HFFc6 (cell line): ENCODE data around the gene PPP1R1A. TPM values are rescaled to one million over a fixed set of nuclear protein-coding genes. Genes with fewer than 3 reads are reported as not detected.

ENCODE experiments used
- DNase-seq: peaks from one replicate; pipeline ENCODE4 v3.0.0-alpha.2; 2018
- H3K27ac Mint-ChIP-seq: 2 replicates; pipeline ENCODE4 v1.8.0; 2020; ENCODE audit warnings: mild to moderate bottlenecking, mixed read lengths
- H3K27me3 Mint-ChIP-seq: 2 replicates; pipeline ENCODE4 v1.8.0; 2021; ENCODE audit warnings: mild to moderate bottlenecking, moderate library complexity, mixed read lengths; ENCODE audit not compliant: insufficient read depth
- H3K36me3 Mint-ChIP-seq: 2 replicates; pipeline ENCODE4 v1.8.0; 2021; ENCODE audit warnings: low read depth, mixed read lengths
- H3K4me1 Mint-ChIP-seq: 2 replicates; pipeline ENCODE4 v1.8.0; 2020; ENCODE audit warnings: low read depth, mixed read lengths
- H3K4me3 Mint-ChIP-seq: 2 replicates; pipeline ENCODE4 v1.8.0; 2020; ENCODE audit warnings: mild to moderate bottlenecking, moderate library complexity, mixed read lengths
- H3K9me3 Mint-ChIP-seq: 2 replicates; pipeline ENCODE4 v1.8.0; 2020; ENCODE audit warnings: mild to moderate bottlenecking, mixed read lengths
- total RNA-seq, 6 experiments: library from RNA; stranded (reverse); fragmentation: NEBNext Ultra II Directional; extraction: Animal tissue kit (Norgen Biotek cat#: 25700); gene quantifications; 2 replicates in 1 of 6; 3 replicates in 5 of 6; pipeline ENCODE4 v1.2.3, GENCODE V29; 2021
- TF ChIP-seq, protein P1 (sequence below): fragments of 200-600 bp; sonication (generic); IDR thresholded peaks from 2 replicates; pipeline ENCODE4 v1.5.0; 2021; ENCODE audit warnings: antibody characterized with exemption, mild to moderate bottlenecking

PPP1R1A gene
- total RNA-seq, 6 experiments from 2014 or later: not detected

DNA sequence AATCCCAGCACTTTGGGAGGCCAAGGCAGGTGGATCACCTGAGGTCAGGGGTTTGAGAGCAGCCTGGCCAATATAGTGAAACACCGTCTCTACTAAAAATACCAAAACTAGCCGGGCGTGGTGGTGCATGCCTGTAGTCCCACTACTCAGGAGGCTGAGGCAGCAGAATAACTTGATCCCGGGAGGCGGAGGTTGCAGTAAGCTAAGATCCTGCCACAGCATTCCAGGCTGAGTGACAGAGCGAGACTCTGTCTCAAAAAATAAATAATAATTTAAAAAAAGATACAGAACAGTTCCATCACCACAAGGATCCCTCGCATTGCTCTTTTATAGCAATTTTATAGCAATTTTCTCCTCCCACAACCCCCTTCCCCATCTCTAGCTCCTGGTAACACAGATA is 43.7 kb downstream of the PPP1R1A start:
- TF ChIP-seq, protein P1, sequence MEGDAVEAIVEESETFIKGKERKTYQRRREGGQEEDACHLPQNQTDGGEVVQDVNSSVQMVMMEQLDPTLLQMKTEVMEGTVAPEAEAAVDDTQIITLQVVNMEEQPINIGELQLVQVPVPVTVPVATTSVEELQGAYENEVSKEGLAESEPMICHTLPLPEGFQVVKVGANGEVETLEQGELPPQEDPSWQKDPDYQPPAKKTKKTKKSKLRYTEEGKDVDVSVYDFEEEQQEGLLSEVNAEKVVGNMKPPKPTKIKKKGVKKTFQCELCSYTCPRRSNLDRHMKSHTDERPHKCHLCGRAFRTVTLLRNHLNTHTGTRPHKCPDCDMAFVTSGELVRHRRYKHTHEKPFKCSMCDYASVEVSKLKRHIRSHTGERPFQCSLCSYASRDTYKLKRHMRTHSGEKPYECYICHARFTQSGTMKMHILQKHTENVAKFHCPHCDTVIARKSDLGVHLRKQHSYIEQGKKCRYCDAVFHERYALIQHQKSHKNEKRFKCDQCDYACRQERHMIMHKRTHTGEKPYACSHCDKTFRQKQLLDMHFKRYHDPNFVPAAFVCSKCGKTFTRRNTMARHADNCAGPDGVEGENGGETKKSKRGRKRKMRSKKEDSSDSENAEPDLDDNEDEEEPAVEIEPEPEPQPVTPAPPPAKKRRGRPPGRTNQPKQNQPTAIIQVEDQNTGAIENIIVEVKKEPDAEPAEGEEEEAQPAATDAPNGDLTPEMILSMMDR: no peak
- no peaks in the 10 kb centered on the region for H3K36me3 Mint-ChIP-seq
- H3K9me3 Mint-ChIP-seq: no peaks in the 10 kb centered on the region
- 0 out of 2 replicates have a peak, but pooled peaks cover 5% of the 10 kb centered on the region for H3K4me1 Mint-ChIP-seq
- H3K27ac Mint-ChIP-seq: no peak overlapping the region
- no peak overlapping the region for H3K4me3 Mint-ChIP-seq
- DNase-seq: no peak
- H3K27me3 Mint-ChIP-seq: peaks cover 51% of the 10 kb centered on the region

DNA sequence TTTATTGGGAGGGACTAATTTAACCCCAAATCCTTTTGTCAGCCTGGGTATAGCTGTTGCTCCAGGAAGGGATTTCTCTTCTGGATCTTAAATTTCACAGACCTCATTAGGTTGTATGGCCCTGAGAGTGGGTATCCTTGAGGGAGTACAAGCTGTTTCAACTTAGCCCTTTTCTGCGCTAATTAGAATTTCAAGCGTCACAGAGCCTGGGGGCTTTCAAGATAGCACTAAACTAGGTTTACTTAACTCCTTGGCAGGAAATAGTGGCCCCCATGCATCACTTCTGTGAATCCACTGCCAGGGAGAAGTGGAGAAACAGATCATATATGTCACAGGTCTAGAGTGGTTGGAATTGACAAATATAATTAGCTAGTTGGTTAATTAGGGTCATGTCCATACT is 44.9 kb downstream of the PPP1R1A start:
- TF ChIP-seq, protein P1: no peak
- H3K27me3 Mint-ChIP-seq: peaks cover 54% of the 10 kb centered on the region
- H3K27ac Mint-ChIP-seq: no peak overlapping the region
- no peaks in the 10 kb centered on the region for H3K4me1 Mint-ChIP-seq
- H3K36me3 Mint-ChIP-seq: no peaks in the 10 kb centered on the region
- no peak overlapping the region for H3K4me3 Mint-ChIP-seq
- no peaks in the 10 kb centered on the region for H3K9me3 Mint-ChIP-seq
- no peak for DNase-seq

DNA sequence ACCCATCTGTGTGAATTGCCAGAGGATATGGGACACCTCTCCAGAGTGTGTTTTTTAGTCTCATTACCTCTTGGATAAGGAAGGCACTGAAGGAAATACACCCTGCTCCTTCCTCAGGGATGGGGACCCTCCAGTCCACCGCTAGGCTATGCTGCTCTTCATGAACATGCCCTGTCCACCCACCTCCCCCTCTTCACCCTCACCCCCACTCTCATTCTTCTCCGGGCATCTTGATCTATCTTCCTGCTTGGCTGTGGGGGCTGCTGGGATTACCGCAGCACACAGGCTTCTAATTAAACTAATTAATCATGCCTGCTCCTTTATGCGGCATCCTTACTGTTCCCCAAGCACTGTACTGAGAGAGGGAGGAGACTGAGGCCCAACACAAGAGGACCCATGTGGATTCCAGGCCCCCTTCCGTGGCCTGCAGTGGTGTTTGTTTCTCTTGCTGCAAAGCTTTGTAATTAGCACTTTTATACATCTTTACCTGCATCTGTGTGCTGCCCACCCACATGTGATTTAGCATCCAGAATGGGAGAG is 46.6 kb downstream of the PPP1R1A start:
- TF ChIP-seq, protein P1: no peak
- Mint-ChIP-seq H3K4me3 (no peak overlapping the region), H3K27ac (no peak overlapping the region), H3K27me3 (peaks cover 45% of the 10 kb centered on the region), H3K4me1 (no peaks in the 10 kb centered on the region), H3K36me3 (no peaks in the 10 kb centered on the region), H3K9me3 (no peaks in the 10 kb centered on the region)
- no peak for DNase-seq

DNA sequence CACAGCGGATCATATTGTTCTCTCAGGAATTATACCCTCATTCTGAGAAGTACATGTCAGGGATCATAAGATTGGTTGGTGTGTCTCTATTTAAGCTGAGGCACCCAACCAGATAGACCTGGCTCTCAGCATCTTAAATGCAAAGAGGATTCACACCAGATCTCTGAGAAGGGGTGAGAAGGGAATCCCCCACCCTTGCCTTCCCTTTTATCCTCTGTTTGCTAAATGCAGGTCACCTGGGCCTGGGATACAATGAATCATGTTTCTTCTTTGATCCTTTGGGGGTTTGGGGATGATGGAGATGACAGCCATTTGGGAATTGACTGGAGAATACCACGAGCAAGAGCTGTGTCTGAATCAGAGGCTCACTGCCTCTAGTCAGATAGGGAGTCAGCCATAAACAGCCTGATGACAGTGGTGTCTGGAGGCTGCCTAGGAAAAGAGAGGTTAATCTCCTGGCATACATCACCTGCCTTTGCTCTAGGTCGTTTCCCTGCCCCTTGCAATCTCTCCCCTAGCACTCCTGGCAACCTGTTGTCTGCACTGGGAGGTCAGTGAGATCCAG is 50.2 kb downstream of the PPP1R1A start:
- Mint-ChIP-seq H3K9me3 (no peaks in the 10 kb centered on the region), H3K27ac (no peak overlapping the region), H3K4me1 (no peaks in the 10 kb centered on the region), H3K36me3 (no peaks in the 10 kb centered on the region), H3K4me3 (no peak overlapping the region), H3K27me3 (peaks cover 34% of the 10 kb centered on the region)
- no peak for DNase-seq
- TF ChIP-seq, protein P1: no peak

DNA sequence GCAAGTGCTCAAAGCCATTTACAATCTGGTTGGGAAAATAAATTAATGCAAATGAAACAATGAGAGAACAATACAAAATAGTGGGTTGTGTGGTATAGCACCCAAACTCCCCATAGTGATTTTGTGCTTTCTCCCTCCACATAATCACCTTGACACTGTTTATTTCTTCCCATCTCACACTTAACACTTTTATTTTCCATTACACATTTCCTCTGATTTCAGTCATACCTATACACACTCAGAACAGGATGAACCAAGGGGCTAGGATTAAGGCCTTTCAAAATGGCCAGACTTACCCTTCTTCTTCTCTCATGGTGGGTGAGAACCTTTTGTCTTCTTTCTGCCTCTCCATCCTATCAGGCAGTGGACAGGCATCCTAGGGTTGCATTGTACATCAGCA is 53.0 kb downstream of the PPP1R1A start:
- TF ChIP-seq, protein P1: no peak
- Mint-ChIP-seq H3K27ac (no peak overlapping the region), H3K4me3 (no peak overlapping the region), H3K27me3 (peaks cover 33% of the 10 kb centered on the region), H3K9me3 (no peaks in the 10 kb centered on the region), H3K4me1 (no peaks in the 10 kb centered on the region), H3K36me3 (no peaks in the 10 kb centered on the region)
- no peak for DNase-seq
